ENCODE results near the gene ADGRG3.
"Not testable (repeated sequence)": the region's sequence is repeated elsewhere in the genome, so short reads cannot be mapped to it uniquely, and the experiment has no call there.

The ADGRG3 gene

GRCh38 chr16:57667048-57667525 lies 1.0 kb upstream of the ADGRG3 start:
- TF ChIP-seq, protein P1, sequence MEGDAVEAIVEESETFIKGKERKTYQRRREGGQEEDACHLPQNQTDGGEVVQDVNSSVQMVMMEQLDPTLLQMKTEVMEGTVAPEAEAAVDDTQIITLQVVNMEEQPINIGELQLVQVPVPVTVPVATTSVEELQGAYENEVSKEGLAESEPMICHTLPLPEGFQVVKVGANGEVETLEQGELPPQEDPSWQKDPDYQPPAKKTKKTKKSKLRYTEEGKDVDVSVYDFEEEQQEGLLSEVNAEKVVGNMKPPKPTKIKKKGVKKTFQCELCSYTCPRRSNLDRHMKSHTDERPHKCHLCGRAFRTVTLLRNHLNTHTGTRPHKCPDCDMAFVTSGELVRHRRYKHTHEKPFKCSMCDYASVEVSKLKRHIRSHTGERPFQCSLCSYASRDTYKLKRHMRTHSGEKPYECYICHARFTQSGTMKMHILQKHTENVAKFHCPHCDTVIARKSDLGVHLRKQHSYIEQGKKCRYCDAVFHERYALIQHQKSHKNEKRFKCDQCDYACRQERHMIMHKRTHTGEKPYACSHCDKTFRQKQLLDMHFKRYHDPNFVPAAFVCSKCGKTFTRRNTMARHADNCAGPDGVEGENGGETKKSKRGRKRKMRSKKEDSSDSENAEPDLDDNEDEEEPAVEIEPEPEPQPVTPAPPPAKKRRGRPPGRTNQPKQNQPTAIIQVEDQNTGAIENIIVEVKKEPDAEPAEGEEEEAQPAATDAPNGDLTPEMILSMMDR (IDR thresholded peaks at IDR 0.05; ENCODE audit: extremely low read depth, missing control alignments), result no peak
- no peak for DNase-seq (ENCODE audit: low spot score)

GRCh38 chr16:57667526-57668262 lies 412 bp upstream of the ADGRG3 start:
- TF ChIP-seq, protein P1 (IDR thresholded peaks at IDR 0.05; ENCODE audit: extremely low read depth, missing control alignments), result peak; percentile 19
- no peak for DNase-seq (ENCODE audit: low spot score)

DNA sequence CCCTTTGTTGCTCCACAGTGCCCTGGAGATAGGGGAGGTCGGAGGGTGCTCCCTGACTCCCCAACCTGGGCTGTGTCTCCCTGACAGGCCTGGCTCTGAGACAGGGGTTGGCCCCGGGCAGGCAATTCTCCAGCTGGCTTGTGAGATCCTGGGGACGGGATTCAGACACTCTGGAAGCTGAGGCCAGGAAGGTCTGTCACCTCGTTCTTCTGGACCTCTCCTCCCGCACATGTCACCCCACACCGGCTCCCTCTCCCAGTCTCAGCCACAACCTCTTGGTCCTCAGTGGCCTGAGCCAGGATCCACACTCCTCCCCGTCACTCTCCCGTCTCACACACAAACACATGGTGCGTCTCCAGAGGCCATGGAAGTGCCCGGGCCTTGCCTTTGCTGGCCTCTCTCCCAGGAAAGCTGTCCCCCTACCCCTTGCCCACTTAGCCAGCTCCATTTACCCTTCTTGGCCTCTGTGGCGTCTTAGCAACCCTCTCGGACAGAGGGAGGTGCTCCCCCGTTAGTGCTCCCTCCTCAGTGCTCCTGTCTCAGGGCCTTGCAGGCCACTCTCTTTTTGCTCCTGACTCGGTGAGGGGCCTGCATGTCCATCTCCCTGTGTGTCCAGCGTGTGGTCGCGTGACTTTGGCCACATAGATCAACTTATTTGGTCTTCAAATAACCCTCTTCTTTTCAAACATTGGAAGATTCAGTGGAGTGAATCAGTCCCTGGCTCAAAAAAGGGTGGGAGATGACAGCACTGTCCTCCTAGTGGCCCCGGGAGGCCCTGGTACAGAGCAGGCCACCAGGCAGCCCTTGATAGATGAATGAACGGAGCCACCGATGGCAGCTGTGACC lies 747 bp downstream of the ADGRG3 start:
- TF ChIP-seq, protein P1 (IDR thresholded peaks at IDR 0.05; ENCODE audit: extremely low read depth, missing control alignments), result no peak
- no peak for DNase-seq (ENCODE audit: low spot score)

DNA sequence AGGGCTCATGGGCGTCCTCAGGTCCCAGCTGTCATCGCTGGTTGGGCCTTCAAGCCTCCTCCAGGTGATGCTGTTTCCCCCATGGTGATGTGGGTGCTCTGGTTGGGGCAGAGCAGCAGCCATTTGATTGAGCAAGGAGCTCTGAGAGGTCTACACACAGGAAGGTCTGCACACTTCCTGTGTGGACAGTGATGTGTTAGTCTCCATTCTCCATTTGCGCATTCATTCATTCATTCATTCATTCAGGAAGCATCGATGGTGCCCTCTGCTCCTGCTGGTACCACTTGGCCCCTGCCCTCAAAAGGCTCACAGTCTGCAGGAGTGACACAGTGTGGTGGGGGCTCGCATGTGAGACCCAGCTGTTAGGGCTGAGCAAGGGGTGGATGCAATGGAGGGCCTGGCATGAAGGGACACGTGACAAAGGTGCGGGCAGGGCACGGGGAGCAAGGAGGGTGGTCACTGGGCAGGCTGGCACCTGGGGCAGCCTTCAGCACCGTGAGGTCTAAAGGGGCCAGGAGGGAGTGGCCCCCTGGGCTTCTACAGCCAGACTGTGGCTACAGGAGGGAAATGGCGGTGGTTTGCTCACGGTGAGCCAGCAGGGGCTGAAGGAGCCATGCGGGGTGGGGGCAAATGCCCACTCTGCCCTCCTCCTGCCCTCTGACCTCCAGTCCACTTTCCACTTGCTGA lies 1.5 kb downstream of the ADGRG3 start:
- no peak for DNase-seq (ENCODE audit: low spot score)
- TF ChIP-seq, protein P1 (IDR thresholded peaks at IDR 0.05; ENCODE audit: extremely low read depth, missing control alignments), result no peak

- DNase-seq (ENCODE audit: low spot score), result no peak
- TF ChIP-seq, protein P1 (IDR thresholded peaks at IDR 0.05; ENCODE audit: extremely low read depth, missing control alignments), result no peak
These were observed 2.1 kb downstream of the ADGRG3 start for GRCh38 chr16:57670196-57670595.

DNA sequence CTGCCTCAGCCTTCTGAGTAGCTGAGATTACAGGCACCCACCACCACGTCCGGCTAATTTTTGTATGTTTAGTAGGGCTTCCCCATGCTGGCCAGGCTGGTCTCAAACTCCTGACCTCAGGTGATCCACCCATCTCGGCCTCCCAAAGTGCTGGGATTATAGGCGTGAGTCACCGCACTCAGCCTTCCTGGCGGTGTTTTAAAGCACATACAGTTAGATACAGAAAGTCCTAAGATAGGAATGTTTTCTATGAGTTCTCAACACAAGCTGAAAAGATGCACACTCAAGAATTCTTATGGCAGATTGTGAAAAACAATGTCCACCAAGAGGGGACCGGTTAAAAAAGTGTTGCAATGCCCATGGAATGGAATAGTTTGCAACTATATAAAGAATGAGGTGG lies 3.3 kb downstream of the ADGRG3 start:
- not testable (repeated sequence) for DNase-seq (ENCODE audit: low spot score)

- TF ChIP-seq, protein P1 (IDR thresholded peaks at IDR 0.05; ENCODE audit: extremely low read depth, missing control alignments), result no peak
- DNase-seq (ENCODE audit: low spot score), result no peak
These were observed 4.3 kb downstream of the ADGRG3 start for GRCh38 chr16:57672416-57672815.
